Neural cell (in vitro differentiated cells): Measurements from ENCODE around the gene AEBP1. TPM values are rescaled to one million over a fixed set of nuclear protein-coding genes. Genes with fewer than 3 reads are reported as not detected.

ENCODE experiments used
- H2AFZ ChIP-seq: fragments of 200-600, 300-800 bp; sonication (generic), shearing (Covaris generic); 2 replicates; pipeline ENCODE4 v1.6.0; 2014; ENCODE audit warnings: low read depth, mild to moderate bottlenecking, antibody characterized with exemption, low read length, moderate library complexity
- H3F3A ChIP-seq: fragments of 200-600 bp; shearing (Covaris generic); 2 replicates; pipeline ENCODE4 v1.6.1; 2016; ENCODE audit warnings: mild to moderate bottlenecking, moderate library complexity, mixed read lengths, antibody characterized with exemption, low read length; ENCODE audit not compliant: insufficient read depth, poor library complexity, severe bottlenecking
- H3K27ac ChIP-seq: fragments of 200-600, 300-800 bp; sonication (generic), shearing (Covaris generic); 2 replicates; pipeline ENCODE4 v1.5.1; 2014; ENCODE audit warnings: mild to moderate bottlenecking, low read length, moderate library complexity
- H3K27me3 ChIP-seq: fragments of 300-800, 200-600 bp; sonication (generic), shearing (Covaris generic); 2 replicates; pipeline ENCODE4 v1.6.0; 2014; ENCODE audit warnings: mild to moderate bottlenecking, low read depth, low read length, moderate library complexity; ENCODE audit not compliant: insufficient read depth
- H3K36me3 ChIP-seq: fragments of 300-800, 200-600 bp; sonication (generic), shearing (Covaris generic); 2 replicates; pipeline ENCODE4 v1.5.1; 2014; ENCODE audit warnings: mild to moderate bottlenecking, antibody characterized with exemption, low read length, moderate library complexity; ENCODE audit not compliant: insufficient read depth
- H3K4me2 ChIP-seq: fragments of 300-800, 200-600 bp; sonication (generic), shearing (Covaris generic); 2 replicates; pipeline ENCODE4 v1.6.0; 2014; ENCODE audit warnings: mild to moderate bottlenecking, low read length
- H3K4me3 ChIP-seq: fragments of 300-800, 200-600 bp; sonication (generic), shearing (Covaris generic); 2 replicates; pipeline ENCODE4 v1.5.1; 2014; ENCODE audit warnings: mild to moderate bottlenecking, low read length, moderate library complexity
- H3K79me2 ChIP-seq: fragments of 200-600 bp; shearing (Covaris generic); replicated peaks from 2 replicates; pipeline ENCODE4 v1.6.0; 2014; ENCODE audit warnings: mild to moderate bottlenecking, low read length, moderate library complexity; ENCODE audit not compliant: insufficient read depth
- H3K9ac ChIP-seq: fragments of 300-800, 200-600 bp; sonication (generic), shearing (Covaris generic); 2 replicates; pipeline ENCODE4 v1.6.1; 2016; ENCODE audit warnings: mild to moderate bottlenecking, low read length, mixed read lengths
- H3K9me2 ChIP-seq: fragments of 200-600 bp; shearing (Covaris generic); 2 replicates; pipeline ENCODE4 v1.6.1; 2016; ENCODE audit warnings: mild to moderate bottlenecking, low read length, mixed read lengths; ENCODE audit not compliant: insufficient read depth
- H3K9me3 ChIP-seq: fragments of 200-600, 300-800 bp; sonication (generic), shearing (Covaris generic); 2 replicates; pipeline ENCODE4 v1.6.1; 2016; ENCODE audit warnings: mild to moderate bottlenecking, mixed run types, low read length, moderate library complexity, mixed read lengths
- H4K20me1 ChIP-seq: fragments of 200-600 bp; shearing (Covaris generic); 2 replicates; pipeline ENCODE4 v1.6.1; 2016; ENCODE audit warnings: mild to moderate bottlenecking, mixed run types; ENCODE audit not compliant: insufficient read depth
- EP300 ChIP-seq: fragments of 450-650 bp; conservative IDR thresholded peaks from 2 replicates; pipeline ENCODE4 v1.6.1; 2014; ENCODE audit warnings: antibody characterized with exemption, mild to moderate bottlenecking, moderate library complexity; ENCODE audit not compliant: poor library complexity, severe bottlenecking
- EZH2 ChIP-seq: fragments of 200-600, 300-800 bp; shearing (Covaris generic), sonication (generic); IDR thresholded peaks from 2 replicates; pipeline ENCODE4 v1.6.1; 2014; ENCODE audit warnings: antibody characterized with exemption, low read length, borderline replicate concordance, mild to moderate bottlenecking; ENCODE audit not compliant: insufficient read depth, poor library complexity, severe bottlenecking
- MXI1 ChIP-seq: fragments of 450-650 bp; conservative IDR thresholded peaks from 2 replicates; pipeline ENCODE4 v1.6.1; 2014; ENCODE audit warnings: antibody characterized with exemption, mild to moderate bottlenecking; ENCODE audit not compliant: poor library complexity, severe bottlenecking
- POLR2AphosphoS5 ChIP-seq: IDR thresholded peaks from 2 replicates; pipeline ENCODE4 v1.6.1; 2012
- RAD21 ChIP-seq: fragments of 450-650 bp; conservative IDR thresholded peaks from 2 replicates; pipeline ENCODE4 v1.6.1; 2014; ENCODE audit warnings: antibody characterized with exemption, mild to moderate bottlenecking, moderate library complexity
- REST ChIP-seq: IDR thresholded peaks from 2 replicates; pipeline ENCODE4 v1.6.1; 2012; ENCODE audit warnings: borderline replicate concordance
- SMC3 ChIP-seq: fragments of 450-650 bp; conservative IDR thresholded peaks from 2 replicates; pipeline ENCODE4 v1.6.1; 2014; ENCODE audit warnings: antibody characterized with exemption, mild to moderate bottlenecking, moderate library complexity; ENCODE audit not compliant: poor library complexity
- TAF1 ChIP-seq: IDR thresholded peaks from 2 replicates; pipeline ENCODE4 v1.6.1; 2012; ENCODE audit warnings: low read depth
- polyA plus RNA-seq: library from polyadenylated mRNA; depleted of rRNA; stranded (reverse); fragments of >200 nt; gene quantifications from 2 replicates; pipeline ENCODE4 v1.2.3, GENCODE V29; 2014
- TF ChIP-seq, protein P1 (sequence below): fragments of 450-650 bp; IDR thresholded peaks from 2 replicates; pipeline ENCODE4 v1.5.1; 2014; ENCODE audit warnings: antibody characterized with exemption, mild to moderate bottlenecking, moderate library complexity; ENCODE audit not compliant: poor library complexity, severe bottlenecking

The AEBP1 gene
- polyA plus RNA-seq, 1 donor from 2014 or later: 0.30 TPM

- Histone ChIP-seq H2AFZ (no peak overlapping the region), H3K36me3 (no peaks in the 10 kb centered on the region), H3K9me3 (no peaks in the 10 kb centered on the region), H3K4me3 (no peak overlapping the region), H3K4me2 (no peak overlapping the region), H4K20me1 (no peaks in the 10 kb centered on the region), H3K79me2 (no peaks in the 10 kb centered on the region), H3K9me2 (no peaks in the 10 kb centered on the region), H3K9ac (no peak overlapping the region), H3F3A (no peaks in the 10 kb centered on the region), H3K27me3 (no peaks in the 10 kb centered on the region), H3K27ac (no peak overlapping the region)
- TF ChIP-seq EZH2 (no peak), TAF1 (no peak), REST (no peak), RAD21 (no peak), EP300 (no peak), MXI1 (no peak), SMC3 (no peak), POLR2AphosphoS5 (no peak)
- TF ChIP-seq, protein P1, sequence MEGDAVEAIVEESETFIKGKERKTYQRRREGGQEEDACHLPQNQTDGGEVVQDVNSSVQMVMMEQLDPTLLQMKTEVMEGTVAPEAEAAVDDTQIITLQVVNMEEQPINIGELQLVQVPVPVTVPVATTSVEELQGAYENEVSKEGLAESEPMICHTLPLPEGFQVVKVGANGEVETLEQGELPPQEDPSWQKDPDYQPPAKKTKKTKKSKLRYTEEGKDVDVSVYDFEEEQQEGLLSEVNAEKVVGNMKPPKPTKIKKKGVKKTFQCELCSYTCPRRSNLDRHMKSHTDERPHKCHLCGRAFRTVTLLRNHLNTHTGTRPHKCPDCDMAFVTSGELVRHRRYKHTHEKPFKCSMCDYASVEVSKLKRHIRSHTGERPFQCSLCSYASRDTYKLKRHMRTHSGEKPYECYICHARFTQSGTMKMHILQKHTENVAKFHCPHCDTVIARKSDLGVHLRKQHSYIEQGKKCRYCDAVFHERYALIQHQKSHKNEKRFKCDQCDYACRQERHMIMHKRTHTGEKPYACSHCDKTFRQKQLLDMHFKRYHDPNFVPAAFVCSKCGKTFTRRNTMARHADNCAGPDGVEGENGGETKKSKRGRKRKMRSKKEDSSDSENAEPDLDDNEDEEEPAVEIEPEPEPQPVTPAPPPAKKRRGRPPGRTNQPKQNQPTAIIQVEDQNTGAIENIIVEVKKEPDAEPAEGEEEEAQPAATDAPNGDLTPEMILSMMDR: no peak
Observed at GRCh38 chr7:44096326-44096881, 7.7 kb upstream of the AEBP1 start.

DNA sequence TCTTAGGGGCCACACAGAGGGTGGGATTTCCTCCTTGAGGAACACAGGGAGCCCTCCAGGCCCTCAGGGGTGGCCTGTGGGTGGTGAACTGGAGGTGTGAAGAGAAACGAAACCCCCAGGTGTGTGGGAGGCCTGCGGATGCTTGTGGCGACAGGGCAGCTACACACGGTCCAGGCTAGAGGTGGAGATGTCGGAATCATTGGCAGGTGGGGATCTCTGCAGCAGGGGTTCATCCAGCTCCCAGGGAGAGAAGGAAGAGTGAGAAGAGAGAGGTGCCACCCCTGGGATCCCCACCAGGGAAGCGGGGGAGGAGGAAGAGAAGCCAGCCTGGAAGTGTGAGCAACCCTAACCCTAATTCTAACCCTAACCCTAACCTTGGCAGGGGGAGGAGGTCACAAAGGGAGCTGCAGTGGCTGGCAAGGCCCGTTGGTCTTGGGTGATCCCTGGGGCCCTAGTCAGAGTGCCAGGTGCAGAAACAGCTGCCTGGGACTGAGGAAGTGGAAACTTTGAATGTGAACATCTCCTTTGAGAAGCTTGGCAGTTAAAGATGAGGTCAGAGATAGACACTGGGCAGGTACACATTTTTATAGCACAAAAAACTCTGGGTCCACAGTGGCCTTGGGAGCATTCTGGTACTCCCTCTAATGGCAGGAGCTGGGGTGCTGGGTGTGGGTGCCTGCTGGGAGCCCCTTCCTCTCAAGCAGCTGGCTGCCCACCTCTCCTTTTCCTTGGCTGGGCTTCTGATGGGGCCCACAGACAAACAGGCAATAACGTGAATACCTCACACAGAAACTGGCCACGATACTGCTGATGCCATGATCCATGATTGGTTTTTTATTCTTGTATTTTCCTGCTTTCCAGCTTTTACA is 6.8 kb upstream of the AEBP1 start:
- Histone ChIP-seq H3K9me3 (no peaks in the 10 kb centered on the region), H4K20me1 (no peaks in the 10 kb centered on the region), H3K27ac (no peak overlapping the region), H3K79me2 (no peaks in the 10 kb centered on the region), H3K4me2 (no peak overlapping the region), H3F3A (no peaks in the 10 kb centered on the region), H3K27me3 (no peaks in the 10 kb centered on the region), H2AFZ (no peak overlapping the region), H3K9me2 (no peaks in the 10 kb centered on the region), H3K36me3 (no peaks in the 10 kb centered on the region), H3K9ac (no peak overlapping the region), H3K4me3 (no peak overlapping the region)
- TF ChIP-seq SMC3 (no peak), REST (no peak), POLR2AphosphoS5 (no peak), TAF1 (no peak), RAD21 (no peak), MXI1 (no peak), EZH2 (no peak), EP300 (no peak)
- TF ChIP-seq, protein P1: no peak
